Bone marrow (tissue), 2 donors: Measurements from ENCODE around the gene SEC11C.
A peak's percentile ranks its signal among the peaks of the same experiment; 100 is the strongest.
"Not testable (repeated sequence)": the region's sequence is repeated elsewhere in the genome, so short reads cannot be mapped to it uniquely, and the experiment has no call there.

ENCODE experiments used
- DNase-seq, 2 donors: peaks; one replicate each; lab custom pipeline; 2025; lab: John Stamatoyannopoulos, UW

SEC11C gene

GRCh38 chr18:59139615-59140301 is at the start of gene SEC11C:
TSS of gene SEC11C (plus strand) at chr18:59139884. CDS start at chr18:59139949, 65 bp downstream.
- peak in 1 of 2 donors; percentile 83 for DNase-seq

DNA sequence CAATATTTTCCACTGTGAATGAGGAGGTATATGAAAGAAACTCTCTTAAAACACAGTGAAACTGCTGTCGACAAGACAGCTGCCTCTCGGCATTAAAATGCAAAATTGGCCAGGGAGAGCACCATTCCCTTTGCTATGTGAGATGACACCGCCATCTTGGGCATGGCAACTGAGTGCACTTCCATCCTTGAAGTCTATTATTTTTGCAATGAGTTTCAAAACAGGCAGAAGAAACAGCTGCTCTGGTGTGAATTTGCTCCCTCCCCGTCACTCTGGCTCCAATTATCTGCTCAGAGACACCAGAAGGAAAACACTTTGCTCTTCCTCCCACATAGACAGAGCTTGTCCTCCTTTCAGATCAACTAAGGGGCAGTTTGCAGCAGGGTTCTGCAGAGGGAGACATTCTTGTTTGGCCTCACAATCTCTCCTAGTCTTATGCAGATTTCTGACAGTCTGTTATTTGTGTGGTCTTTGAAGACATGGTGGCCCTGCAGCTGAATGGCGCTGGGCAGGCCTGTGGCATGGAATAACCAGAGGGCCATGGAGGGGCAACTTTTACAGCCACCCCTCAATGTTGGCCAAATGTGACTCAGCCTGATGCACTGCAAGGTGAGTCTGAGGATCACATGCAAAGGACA is 48.6 kb upstream of the SEC11C start:
- DNase-seq = no peak

- DNase-seq = no peak
Observed at GRCh38 chr18:59093668-59094067, 46.0 kb upstream of the SEC11C start.

DNA sequence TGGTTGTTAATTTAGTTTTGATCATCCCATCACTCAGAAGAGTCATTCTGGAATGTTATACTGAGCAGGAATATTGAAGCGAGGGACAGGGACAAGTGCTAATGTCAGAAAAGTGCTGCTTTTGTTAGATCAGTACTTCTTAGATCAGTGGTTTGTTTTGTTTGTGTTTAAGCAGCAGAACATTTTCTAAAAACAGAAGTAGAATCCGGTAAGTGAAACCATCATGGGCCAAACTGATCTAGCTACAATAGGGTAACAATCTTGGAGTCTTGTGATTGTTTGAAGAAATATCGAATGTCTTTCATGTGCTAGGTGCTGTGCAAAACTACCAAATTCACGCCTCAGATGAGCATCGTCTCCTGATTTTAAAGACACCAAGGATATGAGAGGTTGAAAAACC is 45.1 kb upstream of the SEC11C start:
- DNase-seq = no peak

DNA sequence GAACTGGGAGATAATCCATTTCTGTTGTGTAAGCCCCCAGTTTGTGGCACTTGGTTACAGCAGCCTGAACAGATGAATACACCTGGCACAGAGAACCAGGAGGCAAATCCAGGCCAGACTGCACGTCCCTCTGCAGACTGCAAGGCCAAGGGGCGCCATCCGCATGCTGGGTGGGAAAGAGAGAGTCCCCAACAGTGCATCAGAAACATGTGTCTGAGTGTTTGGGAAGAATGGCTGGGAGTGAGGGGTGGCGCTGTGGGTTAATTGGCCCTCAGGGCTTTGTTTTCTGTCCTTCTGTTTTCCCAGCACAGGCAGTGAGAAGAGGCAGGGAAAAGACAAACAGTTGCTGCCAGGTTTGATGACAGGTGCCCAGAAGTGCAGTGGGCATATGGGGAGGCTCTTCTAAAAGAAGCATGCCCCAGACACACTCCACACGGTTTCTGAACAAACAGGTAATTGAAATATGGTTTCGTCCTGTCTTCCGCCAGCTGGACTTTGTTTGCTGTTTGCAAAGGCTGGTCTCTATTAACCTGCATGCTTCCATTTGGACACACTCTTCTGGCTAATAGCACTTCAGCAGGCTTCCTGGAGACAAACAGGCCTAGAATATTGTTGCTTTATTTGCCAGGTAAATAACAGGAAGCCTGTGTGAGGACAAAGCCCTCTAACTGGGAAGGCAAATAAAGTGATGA is 43.4 kb upstream of the SEC11C start:
- no peak for DNase-seq

DNA sequence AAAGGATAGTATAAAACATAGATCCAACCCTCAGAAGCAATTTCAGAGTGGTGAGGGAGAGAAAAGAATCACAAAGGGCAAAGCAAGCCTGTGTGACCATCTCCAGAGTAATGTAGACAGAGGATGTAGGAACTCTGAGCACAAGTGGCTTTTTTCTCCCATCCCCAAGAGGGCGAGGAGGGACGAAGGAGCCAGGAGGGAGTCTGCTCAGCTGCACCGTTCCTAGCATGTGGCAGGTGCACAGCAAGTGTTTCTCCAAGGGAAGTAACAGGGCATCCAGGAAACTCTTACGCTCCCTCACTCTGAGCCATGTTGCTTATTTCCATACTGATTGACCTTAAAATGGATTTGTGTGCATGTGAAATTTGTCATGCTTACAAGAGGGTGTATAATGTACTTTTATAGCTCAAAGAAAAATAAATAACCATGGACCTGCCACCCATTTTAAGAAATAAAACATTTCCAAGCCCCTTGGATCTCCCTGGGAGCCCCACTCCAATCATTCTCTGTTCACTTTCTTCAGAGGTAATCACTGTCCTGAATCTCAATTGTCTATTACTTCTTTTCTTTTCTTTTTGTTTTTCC is 37.8 kb upstream of the SEC11C start:
- DNase-seq = no peak

GRCh38 chr18:59109375-59109774 is 30.3 kb upstream of the SEC11C start:
- DNase-seq = no peak

- DNase-seq = no peak
Observed at GRCh38 chr18:59114160-59114559, 25.5 kb upstream of the SEC11C start.

DNA sequence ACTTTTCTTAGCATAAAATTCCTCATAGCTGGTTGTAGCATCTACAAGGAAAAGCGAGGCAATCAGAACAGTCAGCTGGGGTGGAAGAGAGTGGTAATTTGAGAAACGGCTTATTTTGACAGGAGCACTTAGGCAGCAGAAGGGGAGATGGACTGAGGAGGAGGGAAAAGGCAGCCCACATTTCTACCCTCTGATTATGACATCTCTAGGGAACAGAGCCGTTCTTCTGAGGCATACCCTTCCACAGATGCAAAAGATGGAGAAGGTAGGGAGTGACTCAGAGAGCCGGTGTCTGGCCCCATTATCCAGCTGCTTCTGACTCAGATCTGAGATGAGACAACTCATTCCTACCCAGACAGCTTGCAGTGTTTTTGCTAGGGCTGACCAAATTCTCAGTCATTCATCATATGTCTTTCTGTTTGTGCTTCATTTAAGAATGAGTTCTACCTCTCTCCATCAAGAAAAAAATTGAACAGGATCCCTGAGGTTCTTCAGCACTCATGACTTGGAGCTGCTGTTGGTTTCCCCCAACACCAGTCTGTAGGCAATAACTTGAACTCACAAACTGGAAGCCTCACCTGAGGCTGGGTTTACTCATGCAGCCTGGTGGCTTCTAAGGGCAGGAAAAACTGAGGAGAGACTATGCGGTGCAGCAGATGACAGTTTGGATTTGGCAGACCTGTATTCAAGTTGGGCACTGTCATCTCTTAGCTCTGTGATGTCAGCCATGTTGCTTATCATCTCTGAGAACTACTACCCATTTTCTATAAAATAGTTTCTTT is 15.9 kb upstream of the SEC11C start:
- DNase-seq = no peak

DNA sequence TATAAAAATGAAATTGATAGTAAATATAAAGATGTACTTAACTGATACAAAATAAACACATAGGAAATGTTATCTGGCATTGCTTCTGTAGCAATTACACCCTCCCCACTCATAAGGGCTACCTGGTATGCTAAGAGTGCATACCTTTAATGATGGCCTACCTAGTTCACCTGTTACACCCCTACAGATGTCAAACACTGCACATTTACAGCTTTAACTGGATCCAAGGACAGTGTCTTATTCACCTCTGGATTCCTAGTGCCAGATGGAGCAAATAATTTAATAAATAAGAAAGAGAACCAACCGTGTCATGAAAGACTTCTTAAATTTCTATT is 15.3 kb upstream of the SEC11C start:
- no peak for DNase-seq

DNA sequence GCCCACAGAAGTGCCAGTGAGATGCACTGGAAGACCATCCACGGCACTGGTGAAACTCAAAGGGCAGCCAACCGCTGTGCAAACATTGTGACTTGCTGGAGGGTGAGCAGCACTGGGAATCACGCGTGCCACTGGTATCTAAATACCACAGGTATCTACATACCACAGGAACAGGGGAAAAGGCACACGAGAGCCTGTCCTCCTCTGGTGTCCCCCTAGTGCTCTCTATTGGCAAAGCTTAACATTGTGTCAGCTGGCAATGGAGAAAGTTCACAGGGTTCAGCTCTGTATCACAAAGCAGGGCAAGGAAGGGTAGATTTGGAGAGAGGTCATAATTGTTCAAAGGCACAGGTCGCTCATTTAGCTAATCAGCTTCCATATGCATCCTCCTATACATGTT is 12.6 kb upstream of the SEC11C start:
- DNase-seq = no peak

- no peak for DNase-seq
Observed at GRCh38 chr18:59129951-59130703, 9.6 kb upstream of the SEC11C start.

DNA sequence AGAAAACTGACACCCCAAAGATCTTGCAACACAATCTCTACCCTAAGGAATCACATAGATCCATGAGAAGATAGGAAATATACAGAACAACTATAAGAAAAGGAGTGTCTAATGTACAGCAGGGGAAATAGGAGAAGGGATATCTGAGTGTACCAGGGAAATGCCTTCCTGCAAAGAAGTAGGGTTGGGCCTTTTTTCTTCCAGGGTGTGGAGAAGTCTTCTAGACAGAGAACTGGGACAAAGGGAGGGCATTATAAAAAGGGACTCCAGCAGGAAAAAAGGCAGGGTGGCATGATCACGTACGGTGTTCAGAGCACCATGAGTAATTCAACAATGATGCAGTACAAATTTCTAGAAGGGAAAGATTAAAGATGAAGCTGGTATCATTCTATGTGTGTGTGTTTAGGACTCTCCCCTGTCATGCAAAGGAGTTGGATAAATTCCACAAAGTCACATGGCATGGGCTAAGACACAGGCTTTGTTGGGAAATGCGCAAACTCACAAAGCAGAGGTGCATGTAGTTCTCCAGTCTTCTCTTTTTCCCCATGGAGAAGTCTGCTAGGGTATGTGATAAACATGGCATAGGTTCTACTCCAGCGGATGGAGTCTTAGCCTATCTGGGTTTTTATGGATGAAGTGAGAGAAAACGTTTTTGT is 6.7 kb upstream of the SEC11C start:
- no peak for DNase-seq

DNA sequence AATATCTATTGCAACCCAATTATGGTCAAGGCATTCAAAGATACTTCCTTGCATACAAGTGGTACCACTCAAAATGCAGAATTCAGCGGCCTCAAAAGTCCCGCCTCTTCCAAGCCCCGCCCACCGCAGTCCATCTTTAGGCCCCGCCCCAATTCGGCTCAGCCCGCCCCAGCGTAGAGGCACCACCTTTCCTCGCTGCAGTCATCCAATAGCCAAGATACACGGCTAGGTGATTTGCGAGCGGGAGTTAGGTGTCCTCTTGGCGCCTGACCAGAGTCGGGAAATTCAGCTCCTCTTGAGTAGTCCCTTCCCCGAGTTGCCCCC is 431 bp upstream of the SEC11C start:
- no peak for DNase-seq

DNA sequence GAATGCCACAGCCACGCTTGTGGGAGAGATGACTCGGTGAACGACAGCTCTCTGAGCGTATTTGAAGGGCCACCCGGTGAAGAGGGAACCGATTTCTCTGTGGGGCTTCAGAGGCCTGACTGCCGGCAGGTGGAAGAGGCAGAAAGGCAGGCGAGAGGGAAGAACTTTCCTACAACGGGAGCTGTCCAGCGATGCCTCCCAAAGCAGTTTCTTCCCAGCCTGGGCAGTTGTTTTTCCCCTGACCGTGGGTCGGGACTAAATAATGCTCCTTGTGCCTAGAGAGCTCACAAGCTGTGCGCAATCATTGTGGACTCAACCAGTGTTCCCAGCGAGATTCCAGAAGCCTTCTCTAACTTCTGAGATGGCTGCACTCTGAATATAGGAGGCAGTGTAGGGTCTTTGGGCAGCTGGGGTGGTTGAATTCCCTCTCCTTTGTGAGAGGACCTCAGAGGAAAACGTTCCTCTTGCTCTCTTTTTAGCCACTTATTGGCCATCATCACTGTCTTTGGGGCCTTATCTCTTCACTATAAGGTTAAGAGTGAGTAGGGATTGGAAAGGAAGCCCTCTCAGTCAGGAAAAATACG is 710 bp downstream of the SEC11C start:
- no peak for DNase-seq

GRCh38 chr18:59141294-59142068 is 1.8 kb downstream of the SEC11C start:
- DNase-seq = no peak

- DNase-seq = no peak
Observed at GRCh38 chr18:59142274-59142673, 2.6 kb downstream of the SEC11C start.

- not testable (repeated sequence) for DNase-seq
Observed at GRCh38 chr18:59142800-59143416, 3.2 kb downstream of the SEC11C start.

- DNase-seq = no peak
Observed at GRCh38 chr18:59143441-59143840, 3.8 kb downstream of the SEC11C start.
